ENCODE measurements around the gene SIGLEC14. TPM values are rescaled to one million over a fixed set of nuclear protein-coding genes. Genes with fewer than 3 reads are reported as not detected.

Gene SIGLEC14
- polyA plus RNA-seq, 1 of the 3 experiments (the other 2 are of a cell fraction) = 0.03 TPM

- TF ChIP-seq, protein P1, sequence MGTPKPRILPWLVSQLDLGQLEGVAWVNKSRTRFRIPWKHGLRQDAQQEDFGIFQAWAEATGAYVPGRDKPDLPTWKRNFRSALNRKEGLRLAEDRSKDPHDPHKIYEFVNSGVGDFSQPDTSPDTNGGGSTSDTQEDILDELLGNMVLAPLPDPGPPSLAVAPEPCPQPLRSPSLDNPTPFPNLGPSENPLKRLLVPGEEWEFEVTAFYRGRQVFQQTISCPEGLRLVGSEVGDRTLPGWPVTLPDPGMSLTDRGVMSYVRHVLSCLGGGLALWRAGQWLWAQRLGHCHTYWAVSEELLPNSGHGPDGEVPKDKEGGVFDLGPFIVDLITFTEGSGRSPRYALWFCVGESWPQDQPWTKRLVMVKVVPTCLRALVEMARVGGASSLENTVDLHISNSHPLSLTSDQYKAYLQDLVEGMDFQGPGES (IDR thresholded peaks at IDR 0.05; ENCODE audit: low read depth, low read length) = no peak
- TF ChIP-seq MEF2A (IDR thresholded peaks at IDR 0.05; ENCODE audit: borderline replicate concordance, low read depth) (no peak), TAF1 (IDR thresholded peaks at IDR 0.05; ENCODE audit: borderline replicate concordance, low read depth, low read length) (no peak), RCOR1 (IDR thresholded peaks at IDR 0.05; ENCODE audit: low read length) (no peak), SIN3A (IDR thresholded peaks at IDR 0.05; ENCODE audit: borderline replicate concordance, low read depth, low read length) (no peak), ELF1 (IDR thresholded peaks at IDR 0.05) (no peak), REST (IDR thresholded peaks at IDR 0.05; ENCODE audit: low read depth, low read length) (no peak)
Measured at GRCh38 chr19:51640386-51640785, 6.2 kb downstream of the SIGLEC14 start (continued).

DNA sequence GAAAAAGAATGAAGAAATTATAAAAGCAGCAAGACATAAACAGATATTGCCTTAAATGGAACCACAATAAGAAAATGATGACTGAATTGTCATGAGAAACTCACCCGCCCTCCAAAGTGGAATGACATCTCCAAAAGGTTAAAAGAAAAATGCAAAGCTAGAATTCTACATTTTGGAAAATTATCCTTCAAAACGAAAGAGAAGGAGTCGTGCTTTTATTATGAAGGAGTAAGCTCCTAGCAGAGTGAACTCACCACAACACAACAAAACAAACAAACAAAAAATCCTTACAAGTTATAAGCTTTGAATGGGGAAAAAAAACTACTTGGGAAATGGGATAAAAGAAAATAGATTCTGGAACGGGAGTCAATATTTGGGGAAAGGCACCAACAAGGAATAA, 6.7 kb downstream of the SIGLEC14 start:
- ChIA-PET CTCF (interaction anchor here (0.9 to 3.6 kb wide), 2 partner anchors 18 to 22 kb away, joined by 3 to 17 read pairs; no protein-coding TSS in a partner anchor), POLR2A (no interaction called here)
- WGBS (ENCODE audit: low lambda C conversion rate) = 1% methylated on average over 4 of the region's 4 CpGs

More for the DNA sequence above, 6.7 kb downstream of the SIGLEC14 start:
- Histone ChIP-seq H3F3A (replicated peaks; ENCODE audit: insufficient read depth) (no peaks in the 10 kb centered on the region), H3K9me2 (no peaks in the 10 kb centered on the region), H3K9ac (no peak overlapping the region), H4K20me1 (ENCODE audit: insufficient read depth) (no peaks in the 10 kb centered on the region), H3K4me3 (ENCODE audit: low read depth in 2 of 2, low read length in 1 of 2) (no peak overlapping the region), H3K27me3 (ENCODE audit: insufficient read depth) (peaks cover 23% of the 10 kb centered on the region; the same call in 1 of the 2 replicates), H3K4me2 (no peak overlapping the region), H3K4me1 (ENCODE audit: control insufficient read depth in 1 of 2, insufficient read depth in 2 of 2, low read depth in 1 of 2, low read length in 1 of 2) (no peaks in the 10 kb centered on the region), H2AFZ (ENCODE audit: low read depth) (no peak overlapping the region), H3K9me3 (no peaks in the 10 kb centered on the region), H3K27ac (ENCODE audit: low read depth in 2 of 2, low read length in 1 of 2) (no peak overlapping the region), H3K36me3 (replicated peaks in 1 of 2; ENCODE audit: control insufficient read depth in 1 of 2, insufficient read depth in 2 of 2, low read length in 1 of 2) (no peaks in the 10 kb centered on the region), H3K79me2 (ENCODE audit: insufficient read depth) (no peaks in the 10 kb centered on the region)
- no peak for DNase-seq
- no peak for TF ChIP-seq MXI1 (IDR thresholded peaks at IDR 0.05; ENCODE audit: low read depth, low read length)
- TF ChIP-seq GABPA (IDR thresholded peaks at IDR 0.05; ENCODE audit: low read depth) = no peak
- no peak for TF ChIP-seq MEF2A (IDR thresholded peaks at IDR 0.05; ENCODE audit: borderline replicate concordance, low read depth)
- no peak for TF ChIP-seq POLR2AphosphoS5 (IDR thresholded peaks at IDR 0.05; ENCODE audit: low read depth, low read length)
- no peak for TF ChIP-seq RAD21 (IDR thresholded peaks at IDR 0.05; ENCODE audit: low read length)
- no peak for TF ChIP-seq REST (IDR thresholded peaks at IDR 0.05; ENCODE audit: low read depth, low read length)
- TF ChIP-seq EZH2phosphoT487 (IDR thresholded peaks at IDR 0.05; ENCODE audit: borderline replicate concordance, low read depth) = no peak
- no peak for TF ChIP-seq RCOR1 (IDR thresholded peaks at IDR 0.05; ENCODE audit: low read length)
- TF ChIP-seq MAX (IDR thresholded peaks at IDR 0.05; ENCODE audit: low read depth) = no peak

Data from SK-N-SH (cell line).